Transverse colon (tissue), 3 donors: ENCODE data around the gene PTDSS2.

ENCODE experiments used
- EP300 ChIP-seq: sonication (generic); formaldehyde crosslinking; IDR thresholded peaks from one replicate; pipeline ENCODE4 v1.6.1; 2017; ENCODE audit warnings: antibody characterized with exemption, low read depth
- TF ChIP-seq, protein P1 (sequence below), 5 experiments: fragments of 200-600 bp in 3 of 5; fragments of 450-650 bp in 2 of 5; sonication (generic) in 3 of 5; IDR thresholded peaks; 1 replicate in 2 of 5; 2 replicates in 3 of 5; pipeline ENCODE4 v1.5.1; 2016 to 2017; ENCODE audit warnings: antibody characterized with exemption in 5 of 5, inconsistent platforms in 3 of 5, mild to moderate bottlenecking in 2 of 5, moderate library complexity in 1 of 5

DNA sequence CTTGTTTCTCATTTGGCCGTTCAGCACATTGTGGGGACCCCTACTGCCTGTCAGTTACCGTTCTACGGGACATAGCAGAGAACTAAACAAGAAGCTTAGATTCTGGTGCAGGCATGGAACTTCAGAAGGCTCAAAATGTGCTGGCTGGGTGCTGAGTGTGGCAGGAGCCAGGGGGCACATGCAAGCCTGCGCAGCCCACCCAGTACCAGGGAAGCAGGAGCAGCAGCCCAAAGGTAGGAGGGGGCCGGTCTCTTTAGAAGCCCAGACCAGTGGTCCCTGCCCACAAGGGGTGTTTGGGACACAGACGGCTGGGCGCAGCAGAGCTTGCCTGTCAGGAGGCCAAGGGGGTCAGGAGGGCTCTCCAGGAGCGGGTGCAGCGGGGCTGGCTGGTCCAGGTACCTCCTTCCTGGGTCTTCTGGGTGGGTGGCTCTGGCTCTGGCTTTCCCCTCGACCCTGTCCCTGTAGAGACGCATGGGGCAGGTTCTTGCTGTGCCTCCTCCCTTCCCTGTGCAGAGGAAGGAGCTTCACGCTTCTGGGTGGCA lies 2.2 kb downstream of the PTDSS2 start:
- TF ChIP-seq, protein P1, sequence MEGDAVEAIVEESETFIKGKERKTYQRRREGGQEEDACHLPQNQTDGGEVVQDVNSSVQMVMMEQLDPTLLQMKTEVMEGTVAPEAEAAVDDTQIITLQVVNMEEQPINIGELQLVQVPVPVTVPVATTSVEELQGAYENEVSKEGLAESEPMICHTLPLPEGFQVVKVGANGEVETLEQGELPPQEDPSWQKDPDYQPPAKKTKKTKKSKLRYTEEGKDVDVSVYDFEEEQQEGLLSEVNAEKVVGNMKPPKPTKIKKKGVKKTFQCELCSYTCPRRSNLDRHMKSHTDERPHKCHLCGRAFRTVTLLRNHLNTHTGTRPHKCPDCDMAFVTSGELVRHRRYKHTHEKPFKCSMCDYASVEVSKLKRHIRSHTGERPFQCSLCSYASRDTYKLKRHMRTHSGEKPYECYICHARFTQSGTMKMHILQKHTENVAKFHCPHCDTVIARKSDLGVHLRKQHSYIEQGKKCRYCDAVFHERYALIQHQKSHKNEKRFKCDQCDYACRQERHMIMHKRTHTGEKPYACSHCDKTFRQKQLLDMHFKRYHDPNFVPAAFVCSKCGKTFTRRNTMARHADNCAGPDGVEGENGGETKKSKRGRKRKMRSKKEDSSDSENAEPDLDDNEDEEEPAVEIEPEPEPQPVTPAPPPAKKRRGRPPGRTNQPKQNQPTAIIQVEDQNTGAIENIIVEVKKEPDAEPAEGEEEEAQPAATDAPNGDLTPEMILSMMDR (IDR thresholded peaks at IDR 0.05), result no peak
- TF ChIP-seq EP300, result no peak
